HEK293 (cell line): ENCODE data around the gene ARHGAP10.

Experiments
- KLF16 ChIP-seq: fragments of 450-650 bp; formaldehyde crosslinking; IDR thresholded peaks from 2 replicates; pipeline ENCODE4 v1.5.1; 2017; ENCODE audit warnings: missing biosample characterization, missing genetic modification characterization
- MZF1 ChIP-seq: fragments of 450-650 bp; formaldehyde crosslinking; IDR thresholded peaks from 2 replicates; pipeline ENCODE4 v1.5.1; 2017; ENCODE audit warnings: missing biosample characterization, missing genetic modification characterization, borderline replicate concordance
- TCF7L2 ChIP-seq: IDR thresholded peaks from 2 replicates; pipeline ENCODE4 v1.6.1; 2011; ENCODE audit warnings: low read depth, mild to moderate bottlenecking, inconsistent platforms, low read length, moderate library complexity, borderline replicate concordance
- YY2 ChIP-seq: fragments of 450-650 bp; formaldehyde crosslinking; IDR thresholded peaks from 2 replicates; pipeline ENCODE4 v1.5.1; 2016; ENCODE audit warnings: missing biosample characterization, missing genetic modification characterization
- ZBTB7A ChIP-seq: fragments of 450-650 bp; formaldehyde crosslinking; IDR thresholded peaks from 2 replicates; pipeline ENCODE4 v1.5.1; 2016; ENCODE audit warnings: low read depth, missing biosample characterization, missing genetic modification characterization
- ZEB2 ChIP-seq: fragments of 450-650 bp; formaldehyde crosslinking; IDR thresholded peaks from 2 replicates; pipeline ENCODE4 v1.5.1; 2016; ENCODE audit warnings: missing biosample characterization, missing genetic modification characterization
- ZNF311 ChIP-seq: fragments of 450-650 bp; formaldehyde crosslinking; IDR thresholded peaks from 2 replicates; pipeline ENCODE4 v1.5.1; 2017; ENCODE audit warnings: missing biosample characterization, missing genetic modification characterization, borderline replicate concordance
- ZNF324 ChIP-seq: fragments of 450-650 bp; formaldehyde crosslinking; IDR thresholded peaks from 2 replicates; pipeline ENCODE4 v1.5.1; 2016; ENCODE audit warnings: missing biosample characterization, missing genetic modification characterization
- ZNF521 ChIP-seq: fragments of 450-650 bp; formaldehyde crosslinking; IDR thresholded peaks from 2 replicates; pipeline ENCODE4 v1.5.1; 2017; ENCODE audit warnings: missing biosample characterization, mild to moderate bottlenecking, missing genetic modification characterization
- ZNF707 ChIP-seq: fragments of 450-650 bp; formaldehyde crosslinking; IDR thresholded peaks from 2 replicates; pipeline ENCODE4 v1.5.1; 2016; ENCODE audit warnings: missing biosample characterization, missing genetic modification characterization
- TF ChIP-seq, protein P1 (sequence below): sonication (generic); formaldehyde crosslinking; IDR thresholded peaks from 2 replicates; pipeline ENCODE4 v1.8.1; 2022; ENCODE audit warnings: mild to moderate bottlenecking, moderate library complexity, missing genetic modification reagents
- TF ChIP-seq, protein P2 (sequence below): fragments of 450-650 bp; formaldehyde crosslinking; IDR thresholded peaks from 2 replicates; pipeline ENCODE4 v1.5.1; 2016; ENCODE audit warnings: missing biosample characterization, missing genetic modification characterization
- TF ChIP-seq, protein P3 (sequence below): fragments of 450-650 bp; formaldehyde crosslinking; IDR thresholded peaks from 2 replicates; pipeline ENCODE4 v1.5.1; 2016; ENCODE audit warnings: missing biosample characterization, missing genetic modification characterization
- TF ChIP-seq, protein P4 (sequence below): fragments of 450-650 bp; IDR thresholded peaks from 2 replicates; pipeline ENCODE4 v1.5.1; 2018; ENCODE audit warnings: missing biosample characterization, mild to moderate bottlenecking, missing genetic modification characterization

DNA sequence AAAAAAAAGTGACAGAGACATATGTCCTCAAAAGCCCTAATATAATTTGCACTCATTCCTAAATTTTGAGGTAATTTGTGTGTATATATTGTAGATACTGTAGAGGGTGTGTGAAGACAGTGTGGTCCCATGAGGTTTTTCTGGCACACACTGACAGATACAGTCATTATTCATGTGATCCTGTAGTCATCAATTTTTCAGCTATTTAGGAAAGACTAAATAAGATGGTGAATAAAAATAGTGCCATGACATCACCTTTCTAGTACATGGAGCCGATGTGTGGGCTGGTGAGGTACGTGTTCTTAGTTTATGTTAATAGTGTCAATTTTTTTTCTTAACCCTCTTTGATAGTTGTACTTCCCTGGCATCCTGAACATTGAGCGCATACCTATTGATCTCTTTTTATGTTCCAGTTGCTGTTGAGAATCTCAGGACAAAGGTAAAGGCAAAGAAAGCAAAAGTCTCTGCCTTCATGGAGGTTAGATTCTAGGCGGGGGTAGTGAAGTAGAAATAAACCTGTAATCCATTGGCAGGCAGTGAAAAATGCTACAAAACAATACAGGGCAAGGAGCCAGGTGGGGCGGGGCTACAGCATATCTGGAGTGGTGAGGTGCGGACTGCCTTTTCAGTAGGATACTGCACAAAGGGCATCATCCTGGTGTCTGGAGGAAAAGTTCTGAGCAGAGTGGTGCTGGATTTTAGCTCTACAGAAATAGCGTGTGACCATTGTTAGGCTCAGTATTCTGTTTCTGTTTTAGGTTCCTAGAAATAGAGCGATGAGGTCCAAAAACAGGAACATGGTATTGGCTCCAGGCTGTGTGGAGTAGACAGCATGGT is 93.8 kb downstream of the ARHGAP10 start:
- TF ChIP-seq, protein P1, sequence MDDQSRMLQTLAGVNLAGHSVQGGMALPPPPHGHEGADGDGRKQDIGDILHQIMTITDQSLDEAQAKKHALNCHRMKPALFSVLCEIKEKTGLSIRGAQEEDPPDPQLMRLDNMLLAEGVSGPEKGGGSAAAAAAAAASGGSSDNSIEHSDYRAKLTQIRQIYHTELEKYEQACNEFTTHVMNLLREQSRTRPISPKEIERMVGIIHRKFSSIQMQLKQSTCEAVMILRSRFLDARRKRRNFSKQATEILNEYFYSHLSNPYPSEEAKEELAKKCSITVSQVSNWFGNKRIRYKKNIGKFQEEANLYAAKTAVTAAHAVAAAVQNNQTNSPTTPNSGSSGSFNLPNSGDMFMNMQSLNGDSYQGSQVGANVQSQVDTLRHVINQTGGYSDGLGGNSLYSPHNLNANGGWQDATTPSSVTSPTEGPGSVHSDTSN: no peak
- TF ChIP-seq, protein P2, sequence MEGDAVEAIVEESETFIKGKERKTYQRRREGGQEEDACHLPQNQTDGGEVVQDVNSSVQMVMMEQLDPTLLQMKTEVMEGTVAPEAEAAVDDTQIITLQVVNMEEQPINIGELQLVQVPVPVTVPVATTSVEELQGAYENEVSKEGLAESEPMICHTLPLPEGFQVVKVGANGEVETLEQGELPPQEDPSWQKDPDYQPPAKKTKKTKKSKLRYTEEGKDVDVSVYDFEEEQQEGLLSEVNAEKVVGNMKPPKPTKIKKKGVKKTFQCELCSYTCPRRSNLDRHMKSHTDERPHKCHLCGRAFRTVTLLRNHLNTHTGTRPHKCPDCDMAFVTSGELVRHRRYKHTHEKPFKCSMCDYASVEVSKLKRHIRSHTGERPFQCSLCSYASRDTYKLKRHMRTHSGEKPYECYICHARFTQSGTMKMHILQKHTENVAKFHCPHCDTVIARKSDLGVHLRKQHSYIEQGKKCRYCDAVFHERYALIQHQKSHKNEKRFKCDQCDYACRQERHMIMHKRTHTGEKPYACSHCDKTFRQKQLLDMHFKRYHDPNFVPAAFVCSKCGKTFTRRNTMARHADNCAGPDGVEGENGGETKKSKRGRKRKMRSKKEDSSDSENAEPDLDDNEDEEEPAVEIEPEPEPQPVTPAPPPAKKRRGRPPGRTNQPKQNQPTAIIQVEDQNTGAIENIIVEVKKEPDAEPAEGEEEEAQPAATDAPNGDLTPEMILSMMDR: no peak
- TF ChIP-seq KLF16 (tag by site-specific recombination) (no peak), TCF7L2 (no peak), MZF1 (tag by site-specific recombination) (no peak), ZBTB7A (tag by site-specific recombination) (no peak), ZNF707 (tag by site-specific recombination) (no peak), ZEB2 (0 out of 2 replicates have a peak, but pooled peaks have one; percentile 18), ZNF311 (tag by site-specific recombination) (no peak), ZNF324 (tag by site-specific recombination) (no peak), ZNF521 (tag by site-specific recombination) (no peak), YY2 (tag by site-specific recombination) (no peak)
- TF ChIP-seq, protein P3, sequence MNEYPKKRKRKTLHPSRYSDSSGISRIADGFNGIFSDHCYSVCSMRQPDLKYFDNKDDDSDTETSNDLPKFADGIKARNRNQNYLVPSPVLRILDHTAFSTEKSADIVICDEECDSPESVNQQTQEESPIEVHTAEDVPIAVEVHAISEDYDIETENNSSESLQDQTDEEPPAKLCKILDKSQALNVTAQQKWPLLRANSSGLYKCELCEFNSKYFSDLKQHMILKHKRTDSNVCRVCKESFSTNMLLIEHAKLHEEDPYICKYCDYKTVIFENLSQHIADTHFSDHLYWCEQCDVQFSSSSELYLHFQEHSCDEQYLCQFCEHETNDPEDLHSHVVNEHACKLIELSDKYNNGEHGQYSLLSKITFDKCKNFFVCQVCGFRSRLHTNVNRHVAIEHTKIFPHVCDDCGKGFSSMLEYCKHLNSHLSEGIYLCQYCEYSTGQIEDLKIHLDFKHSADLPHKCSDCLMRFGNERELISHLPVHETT (tag by site-specific recombination): 0 out of 2 replicates have a peak, but pooled peaks have one; percentile 24
- TF ChIP-seq, protein P4, sequence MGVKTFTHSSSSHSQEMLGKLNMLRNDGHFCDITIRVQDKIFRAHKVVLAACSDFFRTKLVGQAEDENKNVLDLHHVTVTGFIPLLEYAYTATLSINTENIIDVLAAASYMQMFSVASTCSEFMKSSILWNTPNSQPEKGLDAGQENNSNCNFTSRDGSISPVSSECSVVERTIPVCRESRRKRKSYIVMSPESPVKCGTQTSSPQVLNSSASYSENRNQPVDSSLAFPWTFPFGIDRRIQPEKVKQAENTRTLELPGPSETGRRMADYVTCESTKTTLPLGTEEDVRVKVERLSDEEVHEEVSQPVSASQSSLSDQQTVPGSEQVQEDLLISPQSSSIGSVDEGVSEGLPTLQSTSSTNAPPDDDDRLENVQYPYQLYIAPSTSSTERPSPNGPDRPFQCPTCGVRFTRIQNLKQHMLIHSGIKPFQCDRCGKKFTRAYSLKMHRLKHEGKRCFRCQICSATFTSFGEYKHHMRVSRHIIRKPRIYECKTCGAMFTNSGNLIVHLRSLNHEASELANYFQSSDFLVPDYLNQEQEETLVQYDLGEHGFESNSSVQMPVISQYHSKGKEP (tag by site-specific recombination): no peak
